Activated CD4-positive, alpha-beta memory T cell treated with anti-CD3 and anti-CD28 coated beads, Interleukin-2, amount 10 ng/mL, durations not matched to agents 7 days and 5 days (primary cell): ENCODE measurements around the gene CFHR4. TPM values are rescaled to one million over a fixed set of nuclear protein-coding genes. Genes with fewer than 3 reads are reported as not detected.
"Not testable (repeated sequence)": the region's sequence is repeated elsewhere in the genome, so short reads cannot be mapped to it uniquely, and the experiment has no call there.

ENCODE experiments used
- CTCF ChIA-PET: fragments of 350-600 bp; sonication (Branson Sonifier 250); formaldehyde crosslinking; loops from one replicate; lab custom pipeline; 2021; ENCODE audit warnings: antibody characterized with exemption, inconsistent platforms; lab: Charles Lee
- POLR2A ChIA-PET: fragments of 350-600 bp; sonication (Branson Sonifier 250); formaldehyde crosslinking; loops from one replicate; lab custom pipeline; 2021; ENCODE audit warnings: antibody characterized with exemption; lab: Charles Lee
- DNase-seq: peaks from one replicate; pipeline ENCODE4 v3.0.0-alpha.2; 2020
- H3K27ac Mint-ChIP-seq: one replicate; pipeline ENCODE4 v1.8.0; 2021; ENCODE audit warnings: mild to moderate bottlenecking, mixed read lengths
- H3K27me3 Mint-ChIP-seq: one replicate; pipeline ENCODE4 v1.8.0; 2021; ENCODE audit warnings: mixed read lengths
- H3K36me3 Mint-ChIP-seq: one replicate; pipeline ENCODE4 v1.8.0; 2021; ENCODE audit warnings: low read depth, mixed read lengths
- H3K4me1 Mint-ChIP-seq: one replicate; pipeline ENCODE4 v1.8.0; 2021; ENCODE audit warnings: mixed read lengths
- H3K4me3 Mint-ChIP-seq: one replicate; pipeline ENCODE4 v1.8.0; 2021; ENCODE audit warnings: mild to moderate bottlenecking, mixed read lengths
- H3K9me3 Mint-ChIP-seq: one replicate; pipeline ENCODE4 v1.8.0; 2021; ENCODE audit warnings: mixed read lengths
- total RNA-seq, 2 experiments: library from RNA; stranded (reverse); gene quantifications; one replicate each; pipeline ENCODE4 v1.2.3, GENCODE V29; 2021

Gene CFHR4
- total RNA-seq: not detected

DNA sequence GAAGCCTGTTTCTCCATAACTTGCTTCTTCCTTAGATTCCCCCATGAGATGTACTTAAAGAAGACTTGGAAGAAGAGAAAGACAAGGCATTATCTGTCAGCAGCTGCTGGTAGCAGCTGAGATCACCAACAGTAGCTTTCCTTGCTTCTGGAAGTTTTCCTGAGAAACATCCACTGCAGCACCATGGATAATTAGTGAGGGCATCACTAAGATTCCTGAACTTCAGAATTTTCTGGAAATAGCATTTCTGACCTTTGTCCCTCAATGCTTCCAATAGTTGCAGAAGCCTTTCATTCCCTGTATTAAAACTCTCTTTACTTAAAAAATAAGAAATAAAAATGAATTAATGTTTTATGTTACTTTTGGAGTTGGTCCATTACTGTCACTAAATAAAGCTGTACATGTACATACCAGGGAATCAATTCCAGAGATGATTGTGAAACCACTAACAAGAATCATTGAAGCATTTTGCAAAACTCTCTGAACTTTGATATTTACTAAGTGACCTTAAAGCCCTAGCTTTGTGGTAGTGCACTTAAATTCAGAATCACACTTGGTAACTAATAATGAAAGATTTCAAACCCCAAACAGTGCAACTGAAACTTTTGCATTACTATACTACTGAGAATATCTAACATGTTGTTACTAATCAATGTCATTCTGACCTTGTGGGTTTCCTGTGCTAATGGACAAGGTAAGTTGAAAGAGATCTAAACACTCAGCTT lies at the start of gene CFHR4:
CFHR4 (plus strand) TSS at position 538 of the 725 bp plus-strand sequence; CDS start at position 637, 99 bp downstream.
- Mint-ChIP-seq H3K4me3 (no peak within 1 kb of the TSS), H3K36me3 (no peaks in the 10 kb centered on the region), H3K4me1 (no peaks in the 10 kb centered on the region), H3K9me3 (no peaks in the 10 kb centered on the region), H3K27me3 (no peaks in the 10 kb centered on the region), H3K27ac (no peak within 1 kb of the TSS)
- ChIA-PET CTCF (no interaction called here), POLR2A (no interaction called here)
- no peak for DNase-seq

DNA sequence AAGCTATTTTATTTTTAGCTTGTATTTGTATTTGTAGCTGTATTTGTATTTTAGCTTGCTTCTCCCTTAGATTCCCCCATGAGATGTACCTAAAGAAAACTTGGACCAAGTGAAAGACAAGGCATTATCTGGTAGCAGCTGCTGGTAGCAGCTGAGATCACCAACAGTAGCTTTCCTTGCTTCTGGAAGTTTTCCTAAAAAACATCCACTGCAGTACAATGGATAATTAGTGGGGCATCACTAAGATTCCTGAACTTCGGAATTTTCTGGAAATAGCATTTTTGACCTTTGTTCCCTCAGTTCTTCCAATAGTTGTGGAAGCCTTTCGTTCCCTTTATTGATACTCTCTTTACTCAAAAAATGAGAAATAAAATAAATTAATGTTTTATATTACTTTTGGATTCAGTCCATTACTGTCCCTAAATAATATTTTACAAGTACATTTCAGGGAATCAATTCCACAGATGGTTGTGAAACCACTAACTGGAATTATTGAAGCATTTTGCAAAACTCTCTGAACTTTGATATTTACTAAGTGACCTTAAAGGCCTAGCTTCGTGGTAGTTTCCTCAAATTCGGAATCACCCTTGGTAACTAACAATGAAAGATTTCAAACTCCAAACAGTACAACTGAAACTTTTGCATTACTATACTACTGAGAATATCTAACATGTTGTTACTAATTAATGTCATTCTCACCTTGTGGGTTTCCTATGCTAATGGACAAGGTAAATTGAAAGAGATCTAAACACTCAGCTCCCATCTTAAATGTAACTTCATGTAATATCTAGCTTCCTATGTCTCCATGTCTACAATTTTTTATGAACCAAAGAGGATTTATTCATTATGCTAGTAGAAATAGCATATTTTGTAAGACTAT lies 38.0 kb upstream of the CFHR4 start:
- H3K4me3 Mint-ChIP-seq, H3K4me1 Mint-ChIP-seq, DNase-seq, H3K36me3 Mint-ChIP-seq, H3K27me3 Mint-ChIP-seq, CTCF ChIA-PET, H3K27ac Mint-ChIP-seq, POLR2A ChIA-PET, H3K9me3 Mint-ChIP-seq: not testable (repeated sequence)

DNA sequence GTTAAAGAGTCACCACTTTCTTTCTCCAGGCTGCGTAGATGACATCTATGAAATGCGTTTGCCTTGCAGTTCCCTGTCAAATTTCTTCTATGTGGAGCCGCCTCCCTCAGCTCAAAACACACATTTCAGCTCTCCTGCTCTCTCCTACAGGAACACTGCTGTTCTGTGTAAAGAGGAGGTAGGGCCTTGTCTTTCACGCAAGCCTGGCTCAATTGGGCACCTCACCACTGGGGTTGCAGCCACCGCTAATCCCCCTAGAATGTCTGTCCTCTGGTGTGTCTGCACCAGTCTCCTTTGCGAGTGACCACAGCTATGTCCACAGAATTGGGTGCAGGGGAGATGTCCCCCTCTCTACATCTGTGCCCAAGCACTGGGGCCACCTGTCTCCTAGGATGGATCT lies 31.8 kb upstream of the CFHR4 start:
- DNase-seq: no peak
- CTCF ChIA-PET: no interaction called here
- POLR2A ChIA-PET: no interaction called here
- no peak overlapping the region for H3K4me3 Mint-ChIP-seq
- H3K9me3 Mint-ChIP-seq: no peaks in the 10 kb centered on the region
- no peak overlapping the region for H3K27ac Mint-ChIP-seq
- H3K36me3 Mint-ChIP-seq: no peaks in the 10 kb centered on the region
- H3K4me1 Mint-ChIP-seq: no peaks in the 10 kb centered on the region
- no peaks in the 10 kb centered on the region for H3K27me3 Mint-ChIP-seq

DNA sequence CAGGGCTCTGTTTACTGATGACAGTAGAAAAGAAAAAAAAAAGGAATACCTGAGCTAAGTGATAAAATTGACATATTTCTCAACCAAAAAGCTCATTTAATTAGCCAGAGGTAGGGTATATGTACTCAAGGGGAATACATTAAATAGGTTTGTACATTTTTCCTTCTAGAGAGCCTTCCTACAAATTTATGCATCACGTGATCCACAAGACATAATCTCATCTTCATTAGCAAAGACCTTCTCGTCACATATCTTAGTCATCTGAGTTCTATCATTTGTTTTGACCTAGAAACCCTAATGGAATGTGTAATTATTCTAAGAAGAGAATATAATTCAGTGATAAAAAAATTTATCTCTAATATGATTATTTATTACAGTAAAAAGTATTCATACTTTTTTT lies 30.7 kb upstream of the CFHR4 start:
- CTCF ChIA-PET: no interaction called here
- Mint-ChIP-seq H3K27me3 (no peaks in the 10 kb centered on the region), H3K9me3 (no peaks in the 10 kb centered on the region), H3K36me3 (no peaks in the 10 kb centered on the region), H3K4me3 (no peak overlapping the region), H3K27ac (no peak overlapping the region), H3K4me1 (no peaks in the 10 kb centered on the region)
- no peak for DNase-seq
- POLR2A ChIA-PET: no interaction called here

DNA sequence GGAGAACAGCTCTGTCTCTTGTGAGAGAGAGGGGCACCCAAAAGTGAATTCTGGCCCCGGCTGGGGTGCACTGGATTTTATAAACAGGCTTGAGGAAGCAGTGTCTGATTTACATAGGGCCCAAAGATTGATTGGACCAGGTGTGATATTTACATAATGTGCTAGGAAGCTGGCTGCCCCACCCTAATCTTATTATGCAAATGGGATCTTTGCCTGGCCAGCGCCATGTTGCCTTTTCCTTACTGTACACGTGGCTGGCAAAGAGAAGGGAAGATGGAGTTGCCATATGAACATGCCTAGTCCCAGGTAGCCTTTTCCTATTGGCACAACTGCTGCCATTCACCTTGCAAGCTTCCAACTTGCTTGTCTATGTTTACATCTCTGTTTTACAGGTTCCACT lies 29.0 kb upstream of the CFHR4 start:
- H3K9me3 Mint-ChIP-seq: no peaks in the 10 kb centered on the region
- no peaks in the 10 kb centered on the region for H3K4me1 Mint-ChIP-seq
- H3K27ac Mint-ChIP-seq: no peak overlapping the region
- no peak for DNase-seq
- CTCF ChIA-PET: no interaction called here
- no peaks in the 10 kb centered on the region for H3K36me3 Mint-ChIP-seq
- H3K4me3 Mint-ChIP-seq: no peak overlapping the region
- no peaks in the 10 kb centered on the region for H3K27me3 Mint-ChIP-seq
- POLR2A ChIA-PET: no interaction called here

DNA sequence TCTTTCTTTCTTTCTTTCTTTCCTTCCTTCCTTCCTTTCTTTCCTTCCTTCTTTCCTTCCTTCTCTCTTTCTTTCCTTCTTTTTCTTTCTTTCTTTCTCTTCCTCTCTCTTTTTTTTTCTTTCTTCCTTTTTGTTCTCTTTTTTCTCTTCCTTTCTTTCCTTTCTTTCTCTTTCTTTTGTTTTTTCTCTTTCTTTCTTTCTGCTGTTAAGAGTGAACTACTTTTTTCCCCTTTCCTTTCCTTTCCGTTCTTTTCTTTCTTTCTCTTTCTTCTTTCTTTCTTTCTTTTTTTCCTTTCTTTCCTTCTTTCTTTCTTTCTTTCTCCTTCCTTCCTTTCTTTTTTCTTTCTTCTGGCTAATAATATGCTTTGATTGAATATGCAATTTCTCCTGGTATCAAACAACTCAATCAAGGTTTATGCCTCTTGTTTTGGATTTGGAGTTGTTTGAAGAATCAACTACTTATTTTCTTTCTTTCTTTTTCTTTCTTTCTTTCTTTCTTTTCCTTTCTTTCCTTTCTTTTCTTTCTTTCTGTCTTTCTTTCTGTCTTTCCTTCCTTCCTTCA lies 27.4 kb upstream of the CFHR4 start:
- no peak for DNase-seq
- no peak overlapping the region for H3K4me3 Mint-ChIP-seq
- no peak overlapping the region for H3K27ac Mint-ChIP-seq
- ChIA-PET CTCF (no interaction called here), POLR2A (no interaction called here)
- H3K9me3 Mint-ChIP-seq: no peaks in the 10 kb centered on the region
- H3K36me3 Mint-ChIP-seq: no peaks in the 10 kb centered on the region
- no peaks in the 10 kb centered on the region for H3K4me1 Mint-ChIP-seq
- no peaks in the 10 kb centered on the region for H3K27me3 Mint-ChIP-seq

DNA sequence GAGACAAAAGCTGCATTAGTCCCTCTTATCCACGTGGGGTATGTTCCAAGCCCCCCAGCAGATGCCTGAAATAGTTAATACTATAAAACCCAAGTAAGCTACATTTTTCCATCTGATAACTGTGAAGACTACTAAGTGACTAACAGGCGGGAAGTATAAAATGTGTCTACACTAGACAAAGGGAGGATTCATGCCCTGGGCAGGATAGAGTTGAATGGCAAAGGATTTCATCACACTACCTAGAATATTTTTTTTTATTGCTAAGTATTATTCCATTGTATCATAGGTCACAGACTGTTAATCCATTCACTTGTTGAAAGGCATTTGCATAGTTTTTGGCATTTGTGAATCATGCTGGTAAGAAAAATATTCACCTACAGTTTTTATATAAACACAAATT lies 26.4 kb upstream of the CFHR4 start:
- H3K4me1 Mint-ChIP-seq: no peaks in the 10 kb centered on the region
- H3K27ac Mint-ChIP-seq: no peak overlapping the region
- no peak overlapping the region for H3K4me3 Mint-ChIP-seq
- ChIA-PET CTCF (no interaction called here), POLR2A (no interaction called here)
- DNase-seq: no peak
- no peaks in the 10 kb centered on the region for H3K27me3 Mint-ChIP-seq
- H3K9me3 Mint-ChIP-seq: no peaks in the 10 kb centered on the region
- no peaks in the 10 kb centered on the region for H3K36me3 Mint-ChIP-seq

DNA sequence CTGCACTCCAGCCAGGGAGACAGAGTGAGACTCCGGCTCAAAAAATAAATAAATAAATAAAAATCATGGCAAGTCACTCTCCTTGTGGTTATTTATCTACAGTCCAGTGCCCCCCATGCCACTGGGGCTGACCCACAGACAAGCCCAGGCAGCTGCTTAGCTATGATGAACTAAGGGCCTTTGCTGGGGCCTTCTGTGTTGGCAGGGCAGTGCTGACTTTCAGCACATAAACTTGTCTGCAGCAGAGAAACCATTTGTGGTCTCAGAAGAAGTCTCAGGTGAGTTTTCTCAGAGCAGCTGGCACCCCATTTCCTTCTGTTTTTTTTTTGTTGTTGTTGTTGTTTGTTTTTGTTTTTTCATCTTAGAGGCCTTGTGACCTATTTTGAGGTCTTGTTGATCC lies 20.9 kb upstream of the CFHR4 start:
- Mint-ChIP-seq H3K36me3 (no peaks in the 10 kb centered on the region), H3K9me3 (no peaks in the 10 kb centered on the region), H3K4me3 (no peak overlapping the region), H3K4me1 (no peaks in the 10 kb centered on the region), H3K27me3 (no peaks in the 10 kb centered on the region), H3K27ac (no peak overlapping the region)
- DNase-seq: no peak
- ChIA-PET CTCF (no interaction called here), POLR2A (no interaction called here)

DNA sequence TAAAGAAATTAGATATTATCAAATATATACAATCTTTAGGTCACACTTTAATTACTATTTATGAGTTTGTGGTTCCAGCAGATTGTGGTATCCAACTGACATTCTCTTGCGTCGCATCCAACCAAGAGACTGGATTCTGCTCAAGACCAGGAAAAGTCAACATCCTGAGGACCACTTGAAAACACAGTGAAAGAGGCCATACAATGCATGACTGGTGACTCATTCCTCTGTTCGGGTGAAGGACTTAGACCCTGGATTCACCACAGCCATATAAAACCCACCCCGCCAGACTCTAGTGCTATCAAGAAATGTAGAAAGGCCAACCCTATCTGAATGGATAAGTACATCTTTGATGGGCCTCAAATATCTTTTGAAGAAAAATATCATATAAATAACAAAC lies 14.5 kb upstream of the CFHR4 start:
- H3K4me3 Mint-ChIP-seq: no peak overlapping the region
- no peaks in the 10 kb centered on the region for H3K36me3 Mint-ChIP-seq
- ChIA-PET CTCF (no interaction called here), POLR2A (no interaction called here)
- H3K4me1 Mint-ChIP-seq: no peaks in the 10 kb centered on the region
- DNase-seq: no peak
- peaks cover 2% of the 10 kb centered on the region for H3K27me3 Mint-ChIP-seq
- H3K27ac Mint-ChIP-seq: no peak overlapping the region
- H3K9me3 Mint-ChIP-seq: no peaks in the 10 kb centered on the region

DNA sequence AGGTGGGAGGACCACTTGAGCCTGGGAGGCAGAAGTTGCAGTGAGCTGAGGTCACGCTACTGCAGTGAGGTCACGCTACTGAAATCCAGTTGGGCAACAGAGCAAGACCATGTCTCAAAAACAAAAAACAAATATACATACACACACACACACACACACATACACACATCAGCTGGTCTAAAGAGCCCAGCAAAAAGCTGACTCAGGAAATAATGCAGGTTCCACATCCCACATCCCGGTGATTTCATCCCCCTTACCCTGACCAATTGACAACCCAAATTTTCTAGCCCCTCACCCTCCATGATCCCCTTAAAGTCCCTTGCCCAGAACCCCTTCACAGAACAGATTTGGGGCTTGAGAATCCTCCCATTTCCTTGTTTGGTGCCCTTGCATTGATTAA lies 11.9 kb upstream of the CFHR4 start:
- ChIA-PET CTCF (no interaction called here), POLR2A (no interaction called here)
- H3K4me1 Mint-ChIP-seq: no peaks in the 10 kb centered on the region
- no peak overlapping the region for H3K4me3 Mint-ChIP-seq
- no peaks in the 10 kb centered on the region for H3K36me3 Mint-ChIP-seq
- no peak overlapping the region for H3K27ac Mint-ChIP-seq
- peaks cover 2% of the 10 kb centered on the region for H3K27me3 Mint-ChIP-seq
- DNase-seq: no peak
- H3K9me3 Mint-ChIP-seq: no peaks in the 10 kb centered on the region

DNA sequence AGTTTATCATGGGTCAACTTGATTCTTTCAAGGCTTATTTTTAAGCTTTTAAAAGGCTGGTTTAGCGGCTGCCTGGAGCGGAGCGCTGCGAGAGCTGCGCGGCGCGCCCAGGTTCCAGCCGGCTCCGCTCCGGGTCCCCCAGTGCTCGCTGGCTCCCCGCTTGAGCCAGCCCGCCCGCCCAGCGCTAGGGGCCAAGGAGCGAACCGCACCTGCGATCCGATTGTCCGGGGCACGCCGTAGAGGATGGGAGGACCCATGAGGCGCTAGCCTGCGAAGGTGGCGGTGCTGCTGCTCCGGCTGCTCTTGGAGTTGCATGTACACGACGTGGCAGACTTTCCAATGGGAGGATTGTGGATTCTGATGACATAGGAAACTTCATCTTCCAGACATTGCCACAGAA lies 9.9 kb upstream of the CFHR4 start:
- no peak for DNase-seq
- Mint-ChIP-seq H3K36me3 (no peaks in the 10 kb centered on the region), H3K9me3 (no peaks in the 10 kb centered on the region), H3K4me3 (no peak overlapping the region), H3K27ac (no peak overlapping the region), H3K4me1 (no peaks in the 10 kb centered on the region), H3K27me3 (peaks cover 2% of the 10 kb centered on the region)
- POLR2A ChIA-PET: no interaction called here
- CTCF ChIA-PET: no interaction called here

DNA sequence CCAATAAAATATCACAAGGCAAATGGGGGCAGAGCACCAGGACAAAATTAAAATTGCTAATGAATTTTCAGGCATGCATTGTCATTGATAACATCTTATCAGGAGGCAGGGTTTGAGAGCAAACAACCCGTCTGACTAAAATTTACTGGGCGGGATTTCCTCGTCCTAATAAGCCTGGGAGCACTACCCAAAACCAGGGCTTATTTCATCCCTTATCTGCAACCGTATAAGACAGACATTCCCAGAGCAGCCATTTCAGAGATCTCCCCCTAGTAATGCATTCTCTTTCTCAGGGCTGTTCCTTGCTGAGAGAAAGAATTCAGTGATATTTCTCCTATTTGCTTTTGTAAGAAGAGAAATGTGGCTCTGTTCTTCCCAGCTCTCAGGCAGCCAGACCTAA lies 1.3 kb upstream of the CFHR4 start:
- H3K36me3 Mint-ChIP-seq, H3K27me3 Mint-ChIP-seq, H3K4me3 Mint-ChIP-seq, H3K4me1 Mint-ChIP-seq, POLR2A ChIA-PET, CTCF ChIA-PET, DNase-seq, H3K27ac Mint-ChIP-seq, H3K9me3 Mint-ChIP-seq: not testable (repeated sequence)

DNA sequence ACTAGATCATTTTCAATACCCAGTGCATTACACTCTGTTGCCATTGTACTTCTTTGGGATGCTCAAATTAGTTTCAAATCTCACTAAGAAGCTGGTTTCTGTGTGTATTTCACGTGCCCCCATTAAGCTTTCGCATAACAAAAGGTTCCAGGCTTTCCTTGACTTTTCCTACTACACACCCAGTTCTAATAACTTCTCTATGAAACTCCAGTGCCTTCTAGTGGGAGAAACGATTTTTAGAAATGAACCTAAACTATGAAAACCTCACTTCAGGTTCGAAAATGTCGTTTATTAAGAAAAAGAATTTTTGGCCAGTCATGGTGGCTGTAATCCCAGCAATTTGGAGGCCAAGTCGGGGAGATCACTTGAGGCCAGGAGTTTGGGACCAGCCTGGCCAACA lies 2.8 kb downstream of the CFHR4 start:
- POLR2A ChIA-PET: no interaction called here
- no peak for DNase-seq
- no peak overlapping the region for H3K27ac Mint-ChIP-seq
- H3K4me3 Mint-ChIP-seq: no peak overlapping the region
- H3K9me3 Mint-ChIP-seq: no peaks in the 10 kb centered on the region
- CTCF ChIA-PET: no interaction called here
- no peaks in the 10 kb centered on the region for H3K27me3 Mint-ChIP-seq
- H3K36me3 Mint-ChIP-seq: no peaks in the 10 kb centered on the region
- no peaks in the 10 kb centered on the region for H3K4me1 Mint-ChIP-seq
